GM12874 (cell line): ENCODE results near the gene TMEM200B.

Source experiments
- TF ChIP-seq, protein P1 (sequence below): IDR thresholded peaks from 2 replicates; pipeline ENCODE4 v1.5.1; 2011; ENCODE audit warnings: low read depth, mild to moderate bottlenecking, control low read depth, low read length, moderate library complexity; ENCODE audit not compliant: insufficient read depth

TMEM200B gene

DNA sequence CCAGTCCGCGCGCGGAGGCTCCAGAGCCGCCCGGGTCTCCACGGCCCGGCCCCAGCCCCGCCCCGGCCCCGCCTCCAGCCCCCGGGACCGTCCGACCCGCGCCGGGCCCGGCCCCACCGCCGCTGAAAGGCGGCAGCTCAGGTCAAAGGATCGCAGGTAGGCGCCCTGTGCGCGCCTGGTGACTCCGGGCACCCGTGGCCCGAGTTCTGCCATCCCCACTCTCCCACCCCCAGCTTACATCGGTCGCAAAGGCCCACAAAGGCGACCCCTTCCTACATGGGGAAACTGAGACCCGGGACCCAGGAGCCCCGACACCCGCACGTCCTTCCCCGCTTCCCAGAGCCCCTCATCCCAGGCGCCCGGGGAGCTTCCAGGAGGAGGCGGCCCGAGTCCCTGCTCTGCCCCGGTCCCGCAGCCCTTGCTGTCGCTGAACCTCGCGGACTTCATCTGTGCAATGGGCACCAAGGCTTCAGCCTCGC is at the start of gene TMEM200B:
Gene TMEM200B, minus strand, starts transcription at position 17 of the 479 bp plus-strand sequence. CDS start 2,075 bp downstream, outside the sequence.
- TF ChIP-seq, protein P1, sequence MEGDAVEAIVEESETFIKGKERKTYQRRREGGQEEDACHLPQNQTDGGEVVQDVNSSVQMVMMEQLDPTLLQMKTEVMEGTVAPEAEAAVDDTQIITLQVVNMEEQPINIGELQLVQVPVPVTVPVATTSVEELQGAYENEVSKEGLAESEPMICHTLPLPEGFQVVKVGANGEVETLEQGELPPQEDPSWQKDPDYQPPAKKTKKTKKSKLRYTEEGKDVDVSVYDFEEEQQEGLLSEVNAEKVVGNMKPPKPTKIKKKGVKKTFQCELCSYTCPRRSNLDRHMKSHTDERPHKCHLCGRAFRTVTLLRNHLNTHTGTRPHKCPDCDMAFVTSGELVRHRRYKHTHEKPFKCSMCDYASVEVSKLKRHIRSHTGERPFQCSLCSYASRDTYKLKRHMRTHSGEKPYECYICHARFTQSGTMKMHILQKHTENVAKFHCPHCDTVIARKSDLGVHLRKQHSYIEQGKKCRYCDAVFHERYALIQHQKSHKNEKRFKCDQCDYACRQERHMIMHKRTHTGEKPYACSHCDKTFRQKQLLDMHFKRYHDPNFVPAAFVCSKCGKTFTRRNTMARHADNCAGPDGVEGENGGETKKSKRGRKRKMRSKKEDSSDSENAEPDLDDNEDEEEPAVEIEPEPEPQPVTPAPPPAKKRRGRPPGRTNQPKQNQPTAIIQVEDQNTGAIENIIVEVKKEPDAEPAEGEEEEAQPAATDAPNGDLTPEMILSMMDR = no peak

DNA sequence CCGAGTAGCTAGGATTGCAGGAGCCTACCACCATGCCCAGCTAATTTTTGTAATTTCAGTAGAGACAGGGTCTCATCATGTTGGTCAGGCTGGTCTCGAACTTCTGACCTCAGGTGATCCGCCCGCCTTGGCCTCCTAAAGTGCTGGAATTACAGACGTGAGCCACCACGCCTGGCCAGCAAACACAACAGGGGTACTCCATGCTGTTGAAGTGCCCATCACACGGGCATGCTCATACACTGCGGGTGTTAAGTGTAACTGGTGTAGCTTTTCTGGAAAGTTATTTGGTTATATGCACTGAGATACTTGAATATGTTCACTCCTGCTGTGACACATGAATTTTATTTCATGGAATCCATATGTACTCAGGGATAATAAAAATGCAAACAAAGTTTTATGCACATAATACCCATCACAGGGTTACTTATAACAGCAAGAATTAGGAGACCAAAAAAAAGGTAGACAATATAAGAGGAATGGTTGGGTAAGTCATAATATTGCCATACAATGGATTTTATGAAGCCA is 48.8 kb upstream of the TMEM200B start:
- TF ChIP-seq, protein P1 = no peak

DNA sequence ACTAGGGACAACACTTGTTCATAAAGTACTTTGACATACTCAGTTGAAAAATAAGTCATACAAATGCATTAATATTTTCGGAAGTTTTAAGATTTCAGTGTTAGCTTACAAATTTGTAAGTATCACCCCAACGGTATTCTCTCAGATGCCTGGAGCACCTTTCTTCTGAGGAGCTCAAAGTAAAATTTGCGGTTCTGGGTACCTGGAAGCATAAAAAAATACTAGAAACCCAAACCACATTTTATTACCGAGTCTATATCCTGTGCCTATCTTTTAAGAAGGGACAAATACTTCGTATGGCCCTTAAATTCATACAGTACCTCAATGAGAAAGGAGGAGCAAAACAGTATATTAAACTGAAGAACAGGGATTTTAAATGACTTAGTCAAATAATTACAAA is 47.8 kb upstream of the TMEM200B start:
- TF ChIP-seq, protein P1 = no peak

DNA sequence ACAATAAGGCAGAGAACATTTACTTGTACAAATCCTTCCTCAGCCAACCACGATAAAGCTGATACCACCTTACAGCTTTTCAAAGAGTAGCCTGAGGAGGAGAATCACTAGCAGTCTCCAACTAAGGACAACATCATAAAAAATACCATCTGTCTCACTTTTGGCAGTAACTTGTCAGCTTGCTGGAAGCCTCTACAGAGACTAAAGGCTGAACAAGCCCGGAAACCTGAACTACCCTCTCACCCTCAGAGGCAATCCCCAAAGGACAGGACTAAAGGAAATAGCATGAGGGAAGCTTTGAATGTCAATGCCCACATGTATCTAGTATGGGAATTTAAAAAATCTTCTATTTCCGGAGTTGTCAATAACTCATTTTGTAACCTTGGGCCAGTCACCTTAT is 47.4 kb upstream of the TMEM200B start:
- TF ChIP-seq, protein P1 = no peak

DNA sequence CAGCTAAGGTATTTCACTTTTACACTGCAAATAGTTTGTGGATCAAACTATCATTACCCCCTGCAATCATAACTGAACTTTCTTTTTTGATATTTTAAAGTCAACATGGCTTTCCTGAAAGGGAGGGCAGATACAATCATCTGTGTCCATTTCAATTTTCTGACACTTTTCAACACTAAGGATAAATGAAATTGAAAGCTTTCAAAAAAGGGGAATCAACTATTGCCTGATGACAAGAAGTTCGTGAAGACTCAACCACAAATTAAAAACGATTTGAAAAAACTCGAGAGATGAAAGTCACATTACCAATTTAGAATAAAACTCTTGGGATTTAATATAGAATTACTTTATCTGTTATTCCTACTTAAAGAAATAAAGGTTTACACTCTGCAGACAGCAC is 46.3 kb upstream of the TMEM200B start:
- TF ChIP-seq, protein P1 = no peak

DNA sequence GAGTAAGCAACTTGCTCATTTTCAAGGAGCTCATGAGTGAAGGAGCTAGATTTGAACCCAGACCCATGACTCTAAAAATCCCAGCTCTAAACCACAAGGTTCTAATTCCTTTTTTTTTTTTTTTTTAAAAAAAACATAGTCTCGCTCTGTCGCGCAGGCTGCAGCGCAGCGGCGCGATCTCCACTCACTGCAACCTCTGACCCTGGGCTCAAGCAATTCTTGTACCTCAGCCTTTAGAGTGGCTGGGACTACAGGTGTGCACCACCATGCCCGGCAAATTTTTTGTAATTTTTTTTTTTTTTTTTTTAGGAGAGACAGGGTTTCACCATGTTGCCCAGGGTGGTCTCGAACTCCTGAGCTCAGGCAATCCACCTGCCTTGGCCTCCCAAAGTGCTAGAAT is 44.2 kb upstream of the TMEM200B start:
- TF ChIP-seq, protein P1 = no peak

DNA sequence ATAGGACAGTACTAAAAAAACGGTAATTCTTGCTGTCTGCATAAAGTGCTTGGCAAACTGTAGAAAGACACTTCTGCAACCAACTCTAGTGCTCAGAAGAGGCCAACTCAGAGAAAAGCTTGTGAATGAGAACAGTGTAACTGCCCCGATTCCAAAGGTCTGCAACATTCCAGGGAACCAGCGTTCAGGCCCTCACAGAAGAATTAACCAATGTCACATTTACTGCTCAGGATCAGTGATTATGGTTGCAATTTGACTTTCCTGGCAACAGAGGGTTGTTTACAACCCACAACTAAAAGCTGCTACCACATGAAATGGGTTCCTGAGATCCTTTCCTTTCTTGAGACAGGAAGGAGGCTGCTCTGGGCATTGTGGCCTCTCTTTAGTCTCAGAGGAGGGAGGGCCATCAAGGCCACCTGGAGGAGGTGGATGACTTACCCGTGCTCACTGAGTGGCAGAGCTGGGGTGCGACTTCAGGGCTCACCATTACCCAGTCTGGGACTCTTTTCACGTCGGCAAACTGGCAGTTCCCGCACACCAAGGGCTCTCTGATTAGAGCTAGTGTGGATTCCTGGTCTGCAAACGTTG is 42.7 kb upstream of the TMEM200B start:
- TF ChIP-seq, protein P1 = no peak
